ENCODE results near the gene ACER1. TPM values are rescaled to one million over a fixed set of nuclear protein-coding genes. Genes with fewer than 3 reads are reported as not detected.

The ACER1 gene
- total RNA-seq, 4 donors from 2014 or later, result 0.53 to 8.1 (median 1.4) TPM

GRCh38 chr19:6267552-6268381 lies 65.6 kb downstream of the ACER1 start:
- TF ChIP-seq POLR2A (IDR thresholded peaks at IDR 0.05) (no peak), CTCF (IDR thresholded peaks at IDR 0.05) (no peak)
- 78 to 82% methylated on average over 17 of the region's 17 CpGs for WGBS, 2 donors
- DNase-seq, result no peak
- H3K4me3 ChIP-seq, result no peak overlapping the region
- intact Hi-C loops (cut with DNase I), result no loop called here
- peaks cover 34 to 65% (median 40%) of the 10 kb centered on the region in 3 donors for H3K4me1 ChIP-seq
- H3K36me3 ChIP-seq, result peaks cover 3 to 70% (median 16%) of the 10 kb centered on the region in 3 donors
- no peaks in the 10 kb centered on the region for H3K9me3 ChIP-seq
- H3K27me3 ChIP-seq, result no peaks in the 10 kb centered on the region
- H3K27ac ChIP-seq, result peak overlapping the region in 1 of 4 donors; percentile 17

DNA sequence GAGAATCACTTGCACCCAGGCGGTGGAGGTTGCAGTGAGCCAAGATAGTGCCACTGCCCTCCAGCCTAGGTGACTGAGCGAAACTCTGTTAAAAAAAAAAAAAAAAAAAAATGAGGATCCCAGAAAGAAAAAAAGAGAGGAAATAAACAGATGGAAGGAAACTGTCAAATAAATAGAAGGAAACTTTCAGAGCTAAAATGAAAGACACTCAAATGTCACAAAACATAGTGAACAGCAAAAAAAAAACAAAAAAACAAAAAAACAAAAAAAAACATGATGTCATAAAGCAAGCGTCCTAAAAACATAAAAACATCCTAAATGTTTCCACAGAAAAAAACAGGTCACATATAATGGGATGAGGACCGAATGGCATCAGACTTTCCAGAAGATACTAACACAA lies 68.6 kb downstream of the ACER1 start:
- no peak for TF ChIP-seq POLR2A (IDR thresholded peaks at IDR 0.05)
- no peak for TF ChIP-seq CTCF (IDR thresholded peaks at IDR 0.05)
- H3K4me1 ChIP-seq, result peaks cover 12 to 45% (median 23%) of the 10 kb centered on the region in 3 donors
- no peaks in the 10 kb centered on the region for H3K27me3 ChIP-seq
- DNase-seq, result no peak
- no peak overlapping the region for H3K27ac ChIP-seq
- peaks cover 18 to 92% (median 20%) of the 10 kb centered on the region in 3 donors for H3K36me3 ChIP-seq
- H3K9me3 ChIP-seq, result no peaks in the 10 kb centered on the region
- WGBS, 2 donors, result 79 to 92% methylated on average over 4 of the region's 4 CpGs
- no peak overlapping the region for H3K4me3 ChIP-seq
- intact Hi-C loops (cut with DNase I), result no loop called here

- Histone ChIP-seq H3K4me1 (peaks cover 5 to 45% (median 16%) of the 10 kb centered on the region in 3 donors), H3K27ac (no peak overlapping the region), H3K9me3 (no peaks in the 10 kb centered on the region), H3K36me3 (peaks cover 14 to 90% (median 15%) of the 10 kb centered on the region in 3 donors), H3K27me3 (no peaks in the 10 kb centered on the region), H3K4me3 (no peak overlapping the region)
- TF ChIP-seq CTCF (IDR thresholded peaks at IDR 0.05), result no peak
- TF ChIP-seq POLR2A (IDR thresholded peaks at IDR 0.05), result no peak
- intact Hi-C loops (cut with DNase I), result no loop called here
- WGBS, 2 donors, result 82 to 92% methylated on average over 15 to 16 of the region's 18 CpGs
- DNase-seq, result no peak
Measured at GRCh38 chr19:6263735-6264444, 69.5 kb downstream of the ACER1 start.

DNA sequence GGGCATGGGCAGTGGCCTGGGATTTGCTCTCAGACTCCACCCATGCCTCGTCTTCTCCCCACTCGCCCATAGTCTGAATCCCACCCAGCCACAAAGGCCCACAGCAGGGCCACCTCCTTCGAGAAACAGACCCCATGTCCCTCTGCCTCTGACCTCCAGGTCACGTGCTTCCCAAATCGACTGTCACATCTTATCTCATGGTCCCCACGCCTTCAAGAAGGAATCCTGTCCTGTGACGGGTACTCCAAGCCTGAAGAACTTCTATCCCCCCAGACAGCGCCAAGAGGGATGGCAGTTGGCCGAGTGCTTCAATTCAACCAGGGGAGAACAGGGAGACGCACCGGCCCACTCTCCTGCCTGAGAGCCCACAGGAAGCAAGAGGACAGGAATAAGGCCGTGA lies 70.1 kb downstream of the ACER1 start:
- intact Hi-C loops (cut with DNase I), result no loop called here
- Histone ChIP-seq H3K9me3 (no peaks in the 10 kb centered on the region), H3K4me1 (peaks cover 0 to 42% (median 11%) of the 10 kb centered on the region in 3 donors), H3K4me3 (no peak overlapping the region), H3K27me3 (no peaks in the 10 kb centered on the region), H3K27ac (no peak overlapping the region), H3K36me3 (peaks cover 14 to 90% (median 15%) of the 10 kb centered on the region in 3 donors)
- TF ChIP-seq CTCF (IDR thresholded peaks at IDR 0.05) (no peak), POLR2A (IDR thresholded peaks at IDR 0.05) (no peak)
- no peak for DNase-seq
- 92 to 98% methylated on average over 9 to 10 of the region's 12 CpGs for WGBS, 2 donors

DNA sequence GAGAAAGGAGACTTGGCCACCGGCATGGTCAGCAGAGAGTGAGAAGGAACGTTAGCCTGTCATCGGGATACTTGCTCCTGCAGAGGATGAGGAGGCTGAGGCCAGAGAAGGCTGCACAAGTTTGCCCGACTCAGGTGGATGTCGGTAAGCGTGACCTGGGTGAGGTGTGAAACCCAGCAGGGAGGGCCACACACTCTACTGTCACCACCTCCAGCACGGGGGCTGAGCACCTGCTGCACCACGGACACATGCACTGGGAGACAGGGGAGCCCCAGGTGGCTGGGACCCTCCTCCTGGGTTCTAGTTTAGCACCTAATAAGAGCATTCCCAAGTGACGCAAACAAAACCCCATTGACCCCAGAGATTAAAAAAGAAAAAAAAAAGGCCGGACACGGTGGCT lies 70.9 kb downstream of the ACER1 start:
- intact Hi-C loops (cut with DNase I), result no loop called here
- Histone ChIP-seq H3K27me3 (no peaks in the 10 kb centered on the region), H3K4me1 (peaks cover 0 to 41% (median 4%) of the 10 kb centered on the region in 3 donors), H3K4me3 (no peak overlapping the region), H3K27ac (no peak overlapping the region), H3K36me3 (peaks cover 11 to 92% (median 15%) of the 10 kb centered on the region in 3 donors), H3K9me3 (no peaks in the 10 kb centered on the region)
- TF ChIP-seq POLR2A (IDR thresholded peaks at IDR 0.05) (no peak), CTCF (IDR thresholded peaks at IDR 0.05) (no peak)
- 91 to 94% methylated on average over 11 of the region's 11 CpGs for WGBS, 2 donors
- no peak for DNase-seq

Data from esophagus squamous epithelium (tissue), 5 donors.